HG03521 (cell line): ENCODE measurements around the gene MRM3.
"Not testable (repeated sequence)": the region's sequence is repeated elsewhere in the genome, so short reads cannot be mapped to it uniquely, and the experiment has no call there.

Experiments used
- ATAC-seq: cut with Tn5 transposase; IDR thresholded peaks from one replicate; pipeline ENCODE4 v1.9.1; 2021; ENCODE audit warnings: mild to moderate bottlenecking, moderate library complexity; ENCODE audit not compliant: unreplicated experiment

MRM3 gene

GRCh38 chr17:781805-782731, at the start of gene MRM3, which contains the start of gene GLOD4:
TSS of gene MRM3 (plus strand) at chr17:782353. CDS start at chr17:782379, 26 bp downstream.
TSS of gene GLOD4 (minus strand) at chr17:782280. CDS start at chr17:782255, 25 bp downstream.
- peak; percentile 89 for ATAC-seq

- peak; percentile 34 for ATAC-seq
These were observed 49.0 kb upstream of the MRM3 start for GRCh38 chr17:732902-733720.

GRCh38 chr17:733743-734142, 48.4 kb upstream of the MRM3 start:
- ATAC-seq = no peak

GRCh38 chr17:737561-738113, 44.5 kb upstream of the MRM3 start:
- ATAC-seq = no peak

- peak; percentile 73 for ATAC-seq
These were observed 41.7 kb upstream of the MRM3 start for GRCh38 chr17:740240-741017.

GRCh38 chr17:742147-742793, 39.9 kb upstream of the MRM3 start:
- ATAC-seq = no peak

GRCh38 chr17:743139-743538, 39.0 kb upstream of the MRM3 start:
- ATAC-seq = no peak

GRCh38 chr17:744937-745336, 37.2 kb upstream of the MRM3 start:
- no peak for ATAC-seq

GRCh38 chr17:745406-745805, 36.7 kb upstream of the MRM3 start:
- ATAC-seq = no peak

- ATAC-seq = no peak
These were observed 36.0 kb upstream of the MRM3 start for GRCh38 chr17:746181-746580.

- no peak for ATAC-seq
These were observed 35.1 kb upstream of the MRM3 start for GRCh38 chr17:746783-747629.

- not testable (repeated sequence) for ATAC-seq
These were observed 33.5 kb upstream of the MRM3 start for GRCh38 chr17:748604-749003.

GRCh38 chr17:749359-749758, 32.8 kb upstream of the MRM3 start:
- ATAC-seq = not testable (repeated sequence)

- no peak for ATAC-seq
These were observed 31.6 kb upstream of the MRM3 start for GRCh38 chr17:750431-751037.

- peak; percentile 15 for ATAC-seq
These were observed 30.7 kb upstream of the MRM3 start for GRCh38 chr17:751269-752001.

GRCh38 chr17:752002-752619, 30.0 kb upstream of the MRM3 start, which contains the start of gene GEMIN4:
TSS of gene GEMIN4 (minus strand) at chr17:752264. CDS start at chr17:752142, 122 bp downstream.
- peak; percentile 85 for ATAC-seq

- peak; percentile 1 for ATAC-seq
These were observed 29.4 kb upstream of the MRM3 start for GRCh38 chr17:752620-753219.
